ENCODE data around the gene ANKRD13C.
"Not testable (repeated sequence)": the region's sequence is repeated elsewhere in the genome, so short reads cannot be mapped to it uniquely, and the experiment has no call there.

The ANKRD13C gene, protein sequence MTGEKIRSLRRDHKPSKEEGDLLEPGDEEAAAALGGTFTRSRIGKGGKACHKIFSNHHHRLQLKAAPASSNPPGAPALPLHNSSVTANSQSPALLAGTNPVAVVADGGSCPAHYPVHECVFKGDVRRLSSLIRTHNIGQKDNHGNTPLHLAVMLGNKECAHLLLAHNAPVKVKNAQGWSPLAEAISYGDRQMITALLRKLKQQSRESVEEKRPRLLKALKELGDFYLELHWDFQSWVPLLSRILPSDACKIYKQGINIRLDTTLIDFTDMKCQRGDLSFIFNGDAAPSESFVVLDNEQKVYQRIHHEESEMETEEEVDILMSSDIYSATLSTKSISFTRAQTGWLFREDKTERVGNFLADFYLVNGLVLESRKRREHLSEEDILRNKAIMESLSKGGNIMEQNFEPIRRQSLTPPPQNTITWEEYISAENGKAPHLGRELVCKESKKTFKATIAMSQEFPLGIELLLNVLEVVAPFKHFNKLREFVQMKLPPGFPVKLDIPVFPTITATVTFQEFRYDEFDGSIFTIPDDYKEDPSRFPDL

DNA sequence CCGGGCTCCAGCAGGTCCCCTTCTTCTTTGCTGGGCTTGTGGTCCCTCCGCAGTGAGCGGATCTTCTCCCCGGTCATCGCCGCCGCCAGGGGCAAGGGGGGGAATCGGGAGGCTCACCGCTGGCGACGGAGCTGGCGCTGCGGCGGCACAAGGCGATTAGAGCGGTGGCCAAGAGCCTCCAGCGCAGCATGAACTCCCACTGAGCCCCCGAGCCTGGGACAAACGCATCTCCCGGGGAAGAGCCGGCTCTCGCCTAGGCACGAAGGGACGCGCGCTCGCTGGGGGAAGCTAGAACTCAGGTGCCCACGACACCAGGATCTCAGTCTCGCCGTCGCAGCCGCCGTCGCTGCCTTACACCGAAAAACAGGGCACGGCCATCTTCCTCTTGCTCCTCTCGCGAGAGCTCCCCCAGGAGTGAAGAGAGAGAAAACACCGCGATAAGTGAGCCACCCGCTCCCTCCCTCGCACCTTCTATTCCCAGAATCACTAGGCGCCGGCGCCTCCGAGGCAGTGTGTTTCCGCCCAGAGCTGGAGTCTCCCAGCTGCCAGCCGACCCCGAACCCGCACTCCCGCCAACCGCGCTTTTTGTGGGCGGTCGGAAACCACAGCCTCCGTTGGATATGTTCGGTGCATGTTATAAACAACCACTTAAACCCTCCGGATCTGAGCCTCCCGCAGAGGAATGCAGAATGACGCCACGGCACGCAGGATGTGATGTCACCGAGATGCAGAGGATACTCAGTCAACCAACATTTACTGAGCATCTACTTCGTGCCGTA, at the start of gene ANKRD13C:
TSS of gene ANKRD13C (minus strand) at position 391 of the 779 bp plus-strand sequence. CDS start at position 77, 314 bp downstream.
- DNase-seq, result peak; percentile 92

DNA sequence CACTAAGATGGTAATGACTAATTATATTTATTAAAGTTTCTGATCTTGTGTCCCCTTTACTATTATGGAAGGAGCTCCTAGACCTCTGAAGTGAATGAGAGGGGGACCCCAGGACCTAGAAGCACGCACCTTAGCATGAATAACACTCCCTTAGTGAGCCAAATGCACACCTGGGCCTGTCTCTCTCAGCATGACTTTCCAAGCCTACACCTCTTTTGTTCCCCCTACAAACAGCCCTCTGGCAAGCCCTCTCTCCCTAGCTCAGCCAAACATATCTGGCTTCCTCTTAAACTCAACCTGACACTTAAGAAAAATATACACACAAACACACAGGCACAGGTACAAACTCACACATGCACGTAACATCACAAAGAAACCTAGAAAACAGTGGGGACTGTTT, 49.2 kb upstream of the ANKRD13C start:
- DNase-seq, result no peak

DNA sequence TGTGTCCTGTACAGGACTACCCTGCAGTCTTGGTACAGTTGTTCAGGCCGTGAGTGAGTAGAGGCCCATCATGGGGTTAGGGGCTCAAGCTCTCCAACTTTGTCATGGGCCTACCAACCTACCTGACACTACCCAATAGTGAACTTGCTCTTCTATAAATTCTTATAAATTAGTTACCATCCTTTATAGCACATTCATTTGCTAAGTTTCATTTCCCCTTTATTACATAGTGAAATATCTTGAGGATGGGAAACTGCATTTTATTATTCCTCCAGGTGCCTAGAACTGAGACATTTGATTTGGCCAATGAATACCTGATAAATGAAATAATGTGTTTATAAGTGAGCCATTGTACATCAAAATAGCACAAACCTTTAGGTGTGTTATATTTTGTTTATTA, 47.5 kb upstream of the ANKRD13C start:
- no peak for DNase-seq

DNA sequence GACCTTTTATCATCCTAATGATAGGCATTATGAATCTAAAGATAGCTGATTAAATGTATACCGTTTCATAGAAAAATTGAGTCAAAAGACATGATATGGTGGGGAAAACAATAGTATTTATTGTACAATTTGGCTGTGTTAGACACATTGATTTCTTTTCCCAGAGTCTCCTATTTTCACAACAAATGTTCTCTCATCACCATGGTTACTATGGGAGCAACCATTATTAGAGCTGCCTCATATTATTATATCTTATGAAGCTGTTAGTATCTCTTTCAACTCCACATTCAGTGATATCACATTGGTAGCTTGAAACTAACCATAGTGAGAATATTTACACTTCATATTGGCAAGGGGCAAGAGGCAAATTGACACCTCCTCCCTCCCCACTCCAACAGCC, 45.8 kb upstream of the ANKRD13C start:
- no peak for DNase-seq

DNA sequence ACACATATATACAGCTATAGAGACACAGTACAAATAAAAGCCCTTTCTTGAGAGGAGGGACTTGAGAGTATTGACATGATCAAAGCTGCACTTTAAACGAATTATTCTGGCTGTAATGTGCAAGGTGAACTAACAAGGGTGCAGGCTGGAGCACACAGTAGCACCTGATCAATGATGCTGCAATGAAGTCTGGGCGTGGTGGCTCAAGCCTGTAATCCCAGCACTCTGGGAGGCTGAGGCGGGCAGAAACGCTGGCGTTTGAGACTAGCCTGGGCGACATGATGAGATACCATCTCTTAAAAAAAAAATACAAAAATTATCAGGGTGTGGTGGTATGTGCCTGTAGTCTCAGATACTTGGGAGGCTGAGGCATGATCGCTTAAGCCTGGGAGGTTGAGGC, 42.5 kb upstream of the ANKRD13C start:
- DNase-seq, result no peak

DNA sequence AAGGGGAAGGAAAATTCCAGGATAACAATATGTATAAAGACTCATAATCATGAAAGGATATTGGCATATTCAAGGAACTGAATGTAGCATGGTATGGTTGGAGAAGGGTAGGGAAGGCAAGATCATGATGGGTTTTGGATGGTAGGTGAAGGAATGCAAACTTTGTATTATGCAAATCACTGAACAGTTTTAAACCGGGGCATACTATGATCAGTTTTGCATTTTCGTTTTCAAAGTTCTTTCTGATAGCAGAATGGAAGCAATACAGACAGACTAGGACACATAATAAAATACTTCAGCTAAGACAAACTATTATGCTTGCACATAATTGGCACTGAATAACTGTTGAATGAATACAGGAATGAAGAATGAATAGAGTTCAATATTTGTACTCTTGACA, 42.1 kb upstream of the ANKRD13C start:
- no peak for DNase-seq

DNA sequence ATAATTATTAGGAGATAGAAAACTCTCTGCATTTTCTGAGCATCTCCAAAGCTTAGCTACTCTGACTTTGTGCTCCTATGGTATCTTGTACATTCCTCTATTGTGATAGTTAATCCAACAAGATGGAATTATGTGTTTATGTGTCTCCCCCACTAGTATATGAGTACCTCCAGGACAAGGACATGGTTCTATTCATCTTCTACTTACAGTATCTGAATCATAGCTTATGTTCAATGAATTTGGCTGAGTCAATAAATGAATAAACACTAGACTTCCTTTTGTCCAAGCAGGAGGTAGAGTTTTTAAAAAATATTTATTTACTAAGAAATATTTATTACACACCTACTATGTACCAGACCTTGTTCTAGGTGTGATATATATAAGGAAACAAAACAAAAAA, 38.1 kb upstream of the ANKRD13C start:
- no peak for DNase-seq

DNA sequence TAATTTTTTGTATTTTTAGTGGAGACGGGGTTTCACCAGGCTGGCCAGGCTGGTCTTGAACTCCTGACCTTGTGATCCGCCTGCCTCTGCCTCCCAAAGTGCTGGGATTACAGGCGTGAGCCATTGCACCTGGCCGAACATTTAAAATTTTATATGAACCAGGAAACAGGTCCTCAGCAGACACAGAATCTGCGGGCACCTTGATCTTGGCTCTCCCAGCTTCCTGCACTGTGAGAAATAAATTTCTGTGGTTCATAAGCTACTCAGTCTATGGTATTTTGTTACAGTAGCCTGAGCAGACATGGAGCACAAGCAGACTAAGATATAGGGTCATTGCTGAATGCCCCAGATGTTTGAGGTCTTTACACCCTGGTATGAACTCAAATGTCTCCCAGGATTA, 33.0 kb upstream of the ANKRD13C start:
- DNase-seq, result no peak

DNA sequence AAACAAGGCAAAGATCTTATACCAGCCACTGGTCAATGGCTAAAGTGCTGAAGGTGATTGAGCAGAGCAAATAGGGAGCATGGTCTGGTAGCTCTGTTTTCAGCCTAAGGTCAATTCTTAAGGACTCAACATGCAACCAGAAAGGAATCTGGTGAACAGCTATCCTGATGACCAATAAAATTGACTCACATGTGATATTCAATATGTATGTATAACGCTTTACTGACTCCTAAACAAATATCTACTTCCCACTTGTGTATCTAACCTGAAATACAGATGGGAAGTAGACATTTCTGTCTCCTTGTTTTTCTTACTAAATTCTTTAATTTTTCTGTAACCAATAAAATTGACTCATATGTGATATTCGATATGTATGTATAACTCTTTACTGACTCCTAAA, 31.6 kb upstream of the ANKRD13C start:
- DNase-seq, result no peak

DNA sequence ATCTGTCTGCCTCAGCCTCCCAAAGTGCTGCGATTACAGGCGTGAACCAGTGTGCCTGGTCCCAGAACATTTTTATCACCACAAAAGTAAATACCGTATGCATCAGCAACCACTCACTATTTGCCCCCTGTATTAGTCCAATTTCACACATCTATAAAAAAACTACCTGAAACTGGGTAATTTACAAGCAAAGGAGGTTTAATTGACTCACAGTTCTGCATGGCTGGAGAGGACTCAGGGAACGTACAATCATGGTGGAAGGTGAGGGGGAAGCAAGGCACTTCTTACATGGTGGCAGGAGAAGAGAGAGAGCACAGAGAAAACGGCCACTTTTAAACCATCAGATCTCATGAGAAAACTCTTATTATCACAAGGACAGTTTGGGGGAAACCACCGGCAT, 31.0 kb upstream of the ANKRD13C start:
- DNase-seq, result no peak

DNA sequence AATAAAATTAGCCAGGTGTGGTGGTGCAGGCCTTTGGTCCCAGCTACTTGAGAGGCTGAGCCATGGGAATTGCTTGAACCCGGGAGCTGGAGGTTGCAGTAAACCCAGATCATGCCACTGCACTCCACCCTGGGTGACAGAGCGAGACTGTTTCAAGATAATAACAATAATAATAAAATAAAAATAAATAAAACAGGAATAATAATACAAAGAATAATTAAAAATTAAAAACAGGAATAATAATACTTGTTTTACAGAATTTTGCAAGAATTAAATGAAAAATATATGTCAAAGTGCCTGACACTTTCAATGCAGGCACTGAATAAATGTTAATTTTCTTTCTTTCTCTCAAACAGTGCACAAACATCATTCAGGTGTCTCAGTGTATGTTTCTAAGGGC, 30.0 kb upstream of the ANKRD13C start:
- no peak for DNase-seq

DNA sequence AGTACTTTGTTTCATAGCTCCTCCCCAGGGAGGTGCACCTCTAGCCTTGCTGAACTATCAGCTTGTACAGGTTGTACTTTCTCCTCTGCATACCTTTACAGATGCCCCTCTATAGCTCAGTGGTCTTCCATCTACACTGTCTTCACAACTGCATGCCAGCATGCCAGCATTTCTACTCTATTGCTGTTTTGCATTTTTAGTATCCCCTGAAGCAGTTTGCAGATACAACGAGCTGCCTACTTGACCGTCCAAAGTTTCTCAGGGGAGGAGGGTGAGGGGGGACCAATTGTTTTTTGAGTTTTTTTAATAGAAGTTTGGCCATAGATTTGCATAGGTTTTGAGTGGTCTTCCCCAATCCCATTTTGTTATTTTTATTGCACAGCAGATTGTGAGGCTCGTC, 29.0 kb upstream of the ANKRD13C start:
- no peak for DNase-seq

DNA sequence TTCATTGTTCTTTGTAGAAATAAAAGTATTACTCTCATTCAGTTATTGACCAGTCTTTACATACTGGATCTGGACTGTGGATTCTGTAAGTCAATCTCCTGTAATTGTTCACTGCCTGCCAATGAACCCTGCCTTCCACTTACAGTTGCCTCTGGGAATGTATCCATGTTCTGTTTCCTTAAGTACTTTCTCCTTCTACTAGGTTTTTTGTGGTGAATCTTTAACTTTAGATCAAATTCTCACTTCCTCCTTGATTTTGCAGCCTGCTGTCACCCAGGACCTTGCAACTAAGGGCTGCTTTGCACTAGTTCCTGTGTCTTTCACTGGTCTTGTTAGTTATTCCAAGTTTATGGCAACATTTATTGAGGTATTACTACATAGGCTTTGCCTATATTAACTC, 28.2 kb upstream of the ANKRD13C start:
- DNase-seq, result no peak

DNA sequence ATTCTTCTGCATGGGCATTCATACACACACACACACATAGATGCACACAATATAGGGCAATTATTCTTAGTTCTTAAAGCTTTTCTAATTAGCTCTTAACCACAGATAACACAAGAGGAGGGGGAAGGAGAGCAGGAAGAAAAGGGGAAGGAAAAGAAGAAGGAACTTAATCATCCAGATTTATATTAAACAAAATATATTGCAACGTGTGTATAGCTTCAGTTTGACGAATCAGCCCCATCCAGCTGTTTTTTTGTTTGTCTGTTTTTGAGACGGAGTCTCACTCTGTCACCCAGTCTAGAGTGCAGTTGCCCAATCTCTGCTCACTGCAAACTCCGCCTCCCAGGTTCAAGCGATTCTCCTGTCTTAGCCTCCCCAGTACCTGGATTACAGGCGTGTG, 21.7 kb upstream of the ANKRD13C start:
- DNase-seq, result no peak

DNA sequence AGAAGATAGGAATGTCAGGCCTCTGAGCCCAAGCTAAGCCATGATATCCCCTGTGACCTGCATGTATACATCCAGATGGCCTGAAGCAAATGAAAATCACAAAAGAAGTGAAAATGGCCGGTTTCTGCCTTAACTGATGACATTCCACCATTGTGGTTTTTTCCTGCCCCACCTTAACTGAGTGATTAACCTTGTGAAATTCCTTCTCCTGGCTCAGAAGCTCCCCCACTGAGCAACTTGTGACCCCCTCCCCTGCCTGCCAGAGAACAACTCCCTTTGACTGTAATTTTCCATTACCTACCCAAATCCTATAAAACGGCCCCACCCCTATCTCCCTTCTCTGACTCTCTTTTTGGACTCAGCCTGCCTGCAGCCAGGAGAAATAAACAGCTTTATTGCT, 19.1 kb upstream of the ANKRD13C start:
- DNase-seq, result not testable (repeated sequence)

DNA sequence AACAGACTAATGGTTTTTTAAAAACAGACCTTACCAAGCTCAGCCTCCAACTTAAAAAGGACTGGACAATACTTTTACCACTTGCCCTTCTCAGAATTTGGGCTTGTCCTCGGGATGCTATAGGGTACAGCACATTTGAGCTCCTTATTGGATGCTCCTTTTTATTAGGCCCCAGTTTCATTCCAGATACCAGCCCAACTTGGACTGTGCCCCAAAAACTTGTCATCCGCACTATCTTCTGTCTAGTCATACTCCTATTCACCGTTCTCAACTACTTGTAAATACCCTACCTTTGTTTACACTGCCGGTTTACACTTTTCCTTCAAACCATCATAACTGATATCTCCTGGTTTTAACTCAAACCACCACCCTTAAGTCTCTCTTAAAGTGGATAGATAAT, 17.9 kb upstream of the ANKRD13C start:
- no peak for DNase-seq

DNA sequence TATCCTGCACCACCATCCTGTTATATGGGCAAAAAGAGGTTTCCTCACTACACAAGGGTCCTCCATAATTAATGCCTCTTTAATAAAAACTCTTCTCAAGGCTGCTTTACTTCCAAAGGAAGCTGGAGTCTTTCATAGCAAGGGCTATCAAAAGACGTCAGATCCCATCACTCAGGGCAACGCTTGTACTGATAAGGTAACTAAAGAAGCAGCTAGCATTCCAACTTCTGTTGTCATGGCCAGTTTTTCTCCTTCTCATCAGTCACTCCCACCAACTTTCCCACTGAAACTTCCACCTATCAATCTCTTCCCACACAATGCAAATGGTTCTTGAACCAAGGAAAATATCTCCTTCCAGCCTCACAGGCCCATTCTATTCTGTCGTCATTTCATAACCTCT, 17.1 kb upstream of the ANKRD13C start:
- DNase-seq, result not testable (repeated sequence)

DNA sequence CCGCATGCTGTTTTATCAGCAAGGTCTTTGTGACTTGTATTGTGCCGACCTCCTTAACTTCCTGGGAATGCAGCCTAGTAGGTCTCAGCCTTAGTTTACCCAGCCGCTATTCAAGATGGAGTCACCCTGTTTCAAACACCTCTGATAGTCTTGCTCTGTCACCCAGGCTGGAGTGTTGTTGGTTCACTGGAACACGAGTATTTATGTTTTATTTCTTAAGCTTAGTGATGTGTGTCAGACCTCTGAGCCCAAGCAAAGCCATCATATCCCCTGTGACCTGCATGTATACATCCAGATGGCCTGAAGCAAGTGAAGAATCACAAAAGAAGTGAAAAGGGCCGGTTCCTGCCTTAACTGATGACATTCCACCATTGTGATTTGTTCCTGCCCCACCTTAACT, 12.9 kb upstream of the ANKRD13C start:
- DNase-seq, result not testable (repeated sequence)

DNA sequence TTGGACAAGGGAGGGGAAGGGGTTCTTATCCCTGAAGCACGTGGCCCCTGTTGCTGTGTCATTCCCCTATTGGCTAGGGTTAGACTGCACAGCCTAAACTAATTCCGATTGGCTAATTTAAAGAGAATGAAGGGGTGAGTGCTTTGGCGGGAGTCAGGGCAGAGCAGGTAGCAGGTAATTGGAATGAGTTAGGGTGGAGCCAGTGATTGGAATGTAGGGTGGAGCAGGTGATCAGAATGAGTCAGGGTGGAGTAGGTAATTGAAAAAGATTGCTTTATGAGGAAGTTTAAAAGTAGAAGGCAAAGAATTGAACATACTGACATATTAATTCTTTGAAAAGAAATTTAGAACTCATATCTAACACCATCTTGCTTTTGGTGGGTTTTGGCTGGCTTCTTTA, 12.5 kb upstream of the ANKRD13C start:
- DNase-seq, result not testable (repeated sequence)

DNA sequence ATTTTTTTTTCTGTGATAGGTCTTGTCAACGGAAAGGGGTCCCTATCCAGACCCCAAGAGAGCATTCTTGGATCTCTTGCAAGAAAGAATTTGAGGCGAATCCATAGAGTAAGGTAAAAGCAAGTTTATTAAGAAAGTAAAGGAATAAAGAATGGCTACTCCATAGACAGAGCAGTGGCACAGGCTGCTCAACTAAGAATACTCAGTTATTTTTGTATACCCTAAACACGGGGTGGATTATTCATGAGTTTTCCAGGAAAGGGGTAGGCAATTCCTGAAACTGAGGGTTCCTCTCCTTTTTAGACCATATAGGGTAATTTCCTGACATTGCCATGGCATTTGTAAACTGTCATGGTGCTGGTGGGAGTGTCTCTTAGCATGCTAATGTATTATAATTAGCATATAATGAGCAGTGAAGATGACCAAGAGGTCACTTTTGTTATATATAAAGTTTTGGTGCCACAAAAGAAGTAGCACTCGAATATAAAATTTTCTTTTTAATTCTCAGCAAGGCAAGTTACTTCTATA, 12.0 kb upstream of the ANKRD13C start:
- not testable (repeated sequence) for DNase-seq

DNA sequence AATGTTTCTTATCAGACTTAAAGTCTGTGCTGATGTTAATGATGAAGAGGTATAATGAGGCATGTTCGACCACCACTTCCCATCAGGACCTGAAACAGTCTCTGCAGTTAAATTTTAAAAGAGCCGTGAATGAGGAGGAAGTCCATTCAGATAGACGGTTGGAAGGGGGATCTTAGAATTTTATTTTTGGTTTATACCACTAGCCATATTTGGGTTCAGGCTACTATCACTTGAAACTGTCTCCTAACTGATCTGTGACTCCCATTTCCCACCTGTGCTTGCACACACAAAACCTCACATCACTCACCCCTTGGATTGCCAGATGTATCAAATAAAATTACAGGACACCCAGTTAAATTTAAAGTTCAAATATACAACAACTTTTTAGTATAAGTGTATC, 9.9 kb upstream of the ANKRD13C start:
- DNase-seq, result no peak

DNA sequence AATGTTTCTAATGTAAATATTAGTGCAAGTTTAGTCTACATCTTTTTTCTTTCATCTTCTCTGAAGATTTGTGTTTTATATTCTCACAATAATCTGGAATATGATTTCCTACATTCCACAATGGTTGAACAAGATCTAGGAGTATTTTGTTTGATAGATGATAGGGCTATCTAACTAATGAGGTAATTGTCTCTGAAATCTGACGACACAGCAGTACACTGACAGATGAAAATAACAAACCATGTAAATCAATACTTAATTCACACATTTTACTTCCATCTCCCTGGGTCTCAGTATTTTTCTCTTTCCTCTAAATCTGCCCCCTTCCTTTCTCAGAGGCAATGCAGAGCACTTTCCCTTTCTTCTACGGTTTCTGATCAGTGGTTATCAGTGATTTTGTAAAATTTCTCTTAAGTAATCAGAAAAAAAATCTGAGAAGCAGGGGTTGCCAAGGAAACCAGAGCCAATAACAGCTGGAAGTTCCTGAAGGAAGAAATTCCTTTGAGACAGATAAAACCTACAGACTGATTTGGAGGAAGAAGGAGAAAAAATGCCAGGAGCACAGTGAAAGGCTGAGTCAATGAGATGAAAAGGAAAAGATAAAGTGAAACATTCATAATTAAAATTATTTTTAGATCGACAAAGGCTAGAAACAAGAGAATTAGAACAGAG, 7.3 kb upstream of the ANKRD13C start:
- DNase-seq, result no peak

DNA sequence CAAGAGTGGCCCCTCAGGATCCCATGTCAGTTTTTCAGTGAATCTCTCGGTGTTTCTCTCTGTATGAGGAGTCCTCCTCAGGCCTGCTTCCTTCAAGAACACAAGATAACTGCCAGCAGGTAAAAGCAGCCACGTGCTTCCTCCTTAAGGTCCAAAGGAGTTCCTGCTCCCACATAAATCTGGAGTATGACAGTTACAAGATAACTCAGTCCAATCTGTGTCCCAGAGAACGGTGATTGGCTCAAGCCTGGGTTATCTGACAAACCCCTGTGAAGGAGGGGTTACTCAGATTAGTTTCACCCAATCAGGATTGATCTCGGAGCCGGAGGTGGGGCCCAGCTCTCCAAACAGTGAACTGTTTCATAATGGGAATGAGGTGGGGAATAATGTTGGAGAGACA, 5.8 kb upstream of the ANKRD13C start:
- no peak for DNase-seq

Measured in midbrain (tissue), 1 donor.